HG03060 (cell line): ENCODE measurements around the gene MPP1.

Source experiments
- ATAC-seq: cut with Tn5 transposase; IDR thresholded peaks from one replicate; pipeline ENCODE4 v1.9.1; 2021; ENCODE audit warnings: low read depth, moderate number of reproducible peaks; ENCODE audit not compliant: unreplicated experiment

The MPP1 gene

DNA sequence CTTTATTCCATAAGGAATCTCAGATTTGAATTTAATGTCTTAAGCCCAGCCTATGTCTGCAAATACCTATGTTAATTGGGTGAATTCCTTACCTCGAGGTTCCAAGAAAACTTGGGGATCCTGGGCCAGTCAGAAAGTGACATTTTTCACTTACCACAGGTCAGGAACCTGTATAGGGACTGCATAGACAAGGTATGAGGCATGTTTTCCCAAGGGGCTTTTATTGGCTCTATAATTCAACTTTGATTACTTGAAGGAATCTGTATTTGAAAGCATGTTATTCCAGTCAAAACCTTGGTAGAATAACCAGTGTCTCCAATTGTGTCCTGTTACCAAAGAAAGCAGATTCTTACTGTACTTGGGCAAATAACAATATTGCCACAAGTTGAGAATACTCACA is 8.5 kb upstream of the MPP1 start:
- no peak for ATAC-seq

DNA sequence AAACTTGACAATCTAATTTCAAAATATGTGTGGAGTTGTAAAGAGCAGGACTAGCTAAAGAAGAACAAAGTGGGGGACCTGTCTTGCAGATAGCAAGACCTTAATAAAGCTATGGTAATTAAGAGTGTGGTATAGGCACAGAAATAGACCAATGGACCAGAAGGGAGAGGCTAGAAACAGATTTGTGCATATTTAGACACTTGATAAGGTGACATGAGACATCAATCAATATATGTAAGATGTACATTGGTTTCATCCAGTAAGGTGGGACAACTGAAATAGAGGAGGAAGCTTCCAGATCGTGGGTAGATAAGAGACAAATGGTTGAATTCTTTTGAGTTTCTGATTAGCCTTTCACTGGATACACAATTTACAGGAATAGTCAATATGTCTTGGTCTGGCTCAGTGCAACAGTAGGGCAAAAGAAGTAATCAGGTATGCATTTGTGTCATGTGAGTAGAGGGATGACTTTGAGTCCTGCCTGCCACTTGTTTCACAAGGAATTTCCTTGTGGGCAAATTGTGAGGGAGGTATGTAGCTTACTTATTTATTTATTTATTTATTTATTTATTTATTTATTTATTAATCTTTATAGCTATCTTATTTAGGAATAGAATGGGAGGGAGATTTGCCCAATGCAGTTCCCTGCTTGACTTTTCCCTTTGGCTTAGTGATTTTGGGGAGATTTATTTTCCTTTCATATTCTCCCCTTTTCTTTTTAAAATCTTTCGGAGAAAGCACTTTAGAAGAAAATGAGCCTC is 7.2 kb upstream of the MPP1 start:
- no peak for ATAC-seq

GRCh38 chrX:154809939-154810665 is 4.8 kb upstream of the MPP1 start:
- ATAC-seq = no peak

DNA sequence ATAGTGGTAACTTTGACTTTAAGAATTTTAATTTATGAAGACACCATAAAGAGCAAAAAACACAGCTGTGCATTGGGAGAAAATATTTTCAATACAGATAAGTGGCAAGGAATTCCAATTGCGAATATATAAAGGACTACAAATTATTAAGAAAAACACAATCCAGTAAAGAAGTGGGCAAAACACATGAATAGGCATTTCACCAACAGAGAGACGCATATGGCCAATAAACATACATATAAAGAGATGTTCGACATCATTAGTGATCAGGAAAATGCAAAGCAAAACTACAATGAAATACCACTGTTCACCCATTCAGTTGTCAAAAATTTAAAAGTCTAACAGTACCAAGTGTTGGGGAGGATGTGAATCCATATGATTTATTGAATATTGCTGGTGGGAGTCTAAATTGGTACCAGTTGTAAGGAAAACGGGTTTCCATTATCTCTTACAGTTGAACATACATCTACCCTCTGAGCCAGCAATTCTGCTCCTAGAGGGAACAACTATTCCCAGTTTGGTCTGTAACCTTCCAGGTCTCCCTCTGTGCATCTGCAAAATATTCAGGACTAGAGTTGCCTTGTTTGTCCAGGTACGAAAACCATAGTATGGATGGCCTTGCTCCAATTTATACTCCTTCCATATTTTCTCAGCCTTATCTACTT is 1.7 kb upstream of the MPP1 start:
- ATAC-seq = no peak

- ATAC-seq = no peak
Measured at GRCh38 chrX:154805696-154806091, 409 bp upstream of the MPP1 start.

DNA sequence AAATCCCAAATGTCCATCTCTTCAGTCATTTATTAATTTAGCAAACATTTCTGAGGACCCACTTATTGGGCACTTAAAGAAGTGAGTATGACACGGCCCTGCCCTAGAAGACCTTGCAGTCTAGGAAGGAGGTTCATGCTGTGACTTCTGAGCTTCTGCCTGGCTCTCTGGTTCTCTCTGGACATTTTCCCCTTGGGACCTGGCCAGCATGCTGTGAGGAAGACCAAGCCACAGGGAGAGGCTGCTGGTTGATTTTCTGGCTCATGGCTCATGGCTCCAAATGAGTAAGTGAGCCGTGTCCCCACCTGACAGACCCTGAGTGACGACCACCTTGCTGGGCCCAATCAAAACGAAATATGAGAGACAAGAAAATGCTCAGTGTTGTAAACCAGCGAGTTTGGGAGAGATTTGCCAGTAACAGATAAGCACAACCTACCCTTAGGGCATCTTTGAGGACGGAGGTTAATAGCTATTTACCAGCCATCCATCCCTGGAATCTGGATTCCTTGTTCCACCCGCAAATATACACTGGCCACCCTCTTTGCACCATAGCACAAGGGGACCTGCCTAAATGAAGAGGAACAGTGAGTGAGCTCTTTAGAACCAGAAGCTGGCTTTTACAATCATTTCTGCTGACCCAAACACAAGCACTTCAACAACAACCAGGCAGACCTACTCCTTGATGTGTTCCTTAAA is 876 bp downstream of the MPP1 start:
- no peak for ATAC-seq

GRCh38 chrX:154802947-154803346 is 2.3 kb downstream of the MPP1 start:
- no peak for ATAC-seq

DNA sequence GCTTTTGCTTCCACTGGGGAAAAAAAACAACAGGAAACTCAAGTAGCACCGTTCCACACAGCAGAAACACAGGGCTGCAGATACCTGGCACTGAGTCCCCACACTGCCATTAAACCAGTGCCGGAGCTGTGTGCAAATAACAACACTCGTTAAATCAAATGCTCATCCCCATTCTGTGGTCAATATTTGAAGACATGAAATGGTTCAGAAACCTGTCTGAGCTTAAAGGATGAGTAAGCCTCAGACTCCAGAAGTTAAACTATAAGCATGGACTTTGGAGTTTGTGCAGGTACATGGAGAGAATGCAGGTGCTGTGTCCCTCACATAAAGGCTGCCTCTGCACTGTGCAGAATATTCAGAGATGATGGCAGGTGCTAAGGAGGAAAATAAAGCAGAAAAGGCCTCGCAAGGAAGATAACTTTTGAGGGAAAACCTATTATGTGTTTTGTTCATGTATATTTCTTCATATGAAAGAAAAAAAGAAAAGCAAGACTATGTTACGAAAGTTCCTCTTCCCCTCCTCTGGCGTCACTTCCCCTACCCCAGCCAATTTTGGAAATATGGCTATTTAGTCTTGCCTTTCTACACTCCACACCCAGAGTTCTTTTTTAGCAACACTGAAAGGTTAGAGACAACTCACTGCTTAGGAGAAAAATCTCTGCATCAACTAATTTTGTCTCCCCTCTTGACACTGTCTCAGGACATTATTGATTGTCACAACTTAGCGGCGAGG is 4.6 kb downstream of the MPP1 start:
- no peak for ATAC-seq

- no peak for ATAC-seq
Measured at GRCh38 chrX:154799556-154800348, 5.5 kb downstream of the MPP1 start.

- ATAC-seq = no peak
Measured at GRCh38 chrX:154797006-154797405, 8.3 kb downstream of the MPP1 start.

DNA sequence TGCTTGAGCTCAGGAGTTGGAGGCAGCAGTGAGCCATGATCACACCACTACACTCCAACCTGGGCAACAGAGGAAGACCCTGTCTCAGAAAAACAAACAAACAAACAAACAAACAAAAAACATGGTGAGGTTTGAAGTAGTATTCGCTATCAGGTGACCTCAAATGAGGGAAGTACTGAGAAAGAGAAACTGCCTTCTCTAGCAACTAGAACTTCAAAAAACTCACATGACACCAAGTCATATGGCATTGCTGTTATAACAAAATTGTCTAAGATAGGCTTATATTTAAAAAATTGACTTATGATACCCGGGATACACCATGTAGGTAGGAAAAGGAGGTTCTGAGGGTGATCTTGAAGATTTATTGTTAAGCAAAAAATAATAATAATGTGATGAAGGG is 10.3 kb downstream of the MPP1 start:
- no peak for ATAC-seq

DNA sequence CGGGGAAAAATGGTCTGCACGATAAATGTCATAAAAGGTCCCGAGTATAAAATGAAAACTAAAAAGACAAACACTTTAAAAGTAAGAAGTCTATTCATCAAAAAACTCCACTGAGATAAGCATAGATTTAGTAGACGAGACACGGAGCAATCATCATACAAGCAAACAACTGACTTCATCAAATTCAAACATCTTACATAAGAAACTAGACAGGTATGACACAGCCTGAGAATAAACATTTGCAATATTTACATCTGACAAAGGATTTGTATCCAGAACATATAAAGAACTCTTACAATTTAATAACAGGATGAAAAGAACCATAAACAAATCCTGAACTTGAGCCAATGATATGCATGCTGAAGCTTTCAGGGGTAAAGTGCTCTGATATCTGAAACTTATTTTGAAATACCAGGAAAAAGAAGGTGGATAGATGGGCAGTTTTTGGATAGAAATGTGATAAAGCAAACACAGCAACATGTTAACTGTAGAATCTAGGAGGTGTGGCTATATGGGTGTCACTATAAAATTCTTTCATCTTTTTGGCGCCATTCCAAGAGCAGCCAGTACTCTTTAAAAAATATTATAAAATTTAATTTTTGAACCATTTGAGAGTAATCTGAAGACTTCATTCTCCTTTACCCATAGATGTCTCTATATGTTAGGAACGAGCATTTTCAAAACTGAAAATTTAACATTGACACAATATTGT is 12.0 kb downstream of the MPP1 start:
- no peak for ATAC-seq

DNA sequence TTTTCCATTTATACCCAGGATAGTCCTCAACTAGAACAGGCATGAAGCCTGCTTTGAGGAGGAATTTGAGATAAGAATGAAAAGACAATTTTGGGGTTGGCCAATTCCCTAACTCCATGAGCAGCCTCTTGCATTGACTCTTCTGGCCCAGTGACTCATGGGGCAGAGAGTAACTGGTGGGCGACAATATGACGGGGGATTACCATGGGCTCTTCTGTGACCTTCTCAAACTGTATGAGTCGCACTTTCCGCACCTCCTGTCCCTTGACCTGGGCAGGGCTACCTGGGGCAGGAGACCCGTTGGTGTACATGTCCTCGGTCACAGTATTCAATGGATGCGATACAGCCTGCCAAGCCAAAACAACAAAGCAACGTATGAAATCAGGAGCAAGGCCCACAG is 13.3 kb downstream of the MPP1 start:
- no peak for ATAC-seq

- ATAC-seq = no peak
Measured at GRCh38 chrX:154791467-154791866, 13.8 kb downstream of the MPP1 start.

GRCh38 chrX:154785716-154786115 is 19.6 kb downstream of the MPP1 start:
- ATAC-seq = no peak

DNA sequence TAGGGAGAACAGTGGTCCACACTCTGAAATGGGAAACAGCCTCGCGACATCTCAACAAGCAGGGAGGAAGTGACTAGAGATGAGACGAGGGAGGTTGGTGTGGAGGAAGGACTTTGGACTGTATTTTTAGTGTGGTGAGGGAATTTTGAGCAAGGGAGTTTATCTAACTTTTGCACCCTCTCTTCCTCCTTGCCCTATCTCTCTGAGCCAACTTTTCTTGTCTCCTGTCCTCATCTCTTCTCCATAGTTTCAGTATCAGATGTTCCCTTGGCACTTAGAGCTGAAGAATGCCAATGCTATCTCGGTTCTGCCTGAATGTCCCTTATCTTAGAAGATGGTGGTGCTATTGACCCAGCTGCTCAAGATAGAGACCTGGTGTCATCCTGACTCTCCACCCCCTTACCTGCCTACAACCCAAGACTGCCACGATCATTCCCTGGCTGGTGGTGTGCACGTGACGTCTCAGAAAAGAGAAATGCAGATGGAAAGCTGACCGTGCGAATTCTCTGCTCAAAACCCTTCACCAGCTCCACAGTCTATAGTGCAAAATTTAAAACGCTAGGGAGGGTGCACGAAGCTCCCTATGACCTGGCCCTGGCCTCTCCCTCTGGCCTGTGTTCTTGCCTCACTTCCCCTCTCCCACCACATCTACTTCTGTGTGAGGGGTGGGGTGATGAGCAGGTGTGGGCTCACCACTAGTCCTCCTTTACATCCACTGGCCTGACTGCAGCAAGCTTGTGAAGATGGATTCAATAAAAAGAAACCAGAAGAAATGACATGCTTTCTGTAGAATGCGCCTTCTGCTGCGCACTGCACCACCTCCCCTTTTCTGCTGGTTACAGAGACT is 20.9 kb downstream of the MPP1 start:
- ATAC-seq = no peak

- ATAC-seq = no peak
Measured at GRCh38 chrX:154780968-154781367, 24.3 kb downstream of the MPP1 start.

DNA sequence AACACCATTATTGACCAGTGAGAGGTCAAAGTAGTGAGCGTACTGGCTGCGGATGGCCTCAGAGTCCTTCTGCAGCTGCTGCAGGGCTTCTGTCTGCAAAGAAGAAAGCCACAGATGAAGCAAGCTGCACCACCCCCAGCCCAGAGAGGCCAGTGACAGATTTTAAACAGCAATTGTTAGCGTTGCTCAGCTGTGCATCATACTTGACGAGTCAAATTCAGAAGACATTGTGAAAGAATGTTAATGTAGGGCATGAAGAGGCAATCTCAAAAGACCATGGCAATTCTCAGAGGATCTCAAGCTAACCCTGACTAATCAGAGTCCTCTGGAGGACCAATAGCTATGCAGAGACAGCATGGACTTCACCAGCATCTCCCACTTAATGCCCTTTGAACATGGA is 26.0 kb downstream of the MPP1 start:
- no peak for ATAC-seq
